H9 (cell line): Measurements from ENCODE around the gene ZHX3. TPM values are rescaled to one million over a fixed set of nuclear protein-coding genes. Genes with fewer than 3 reads are reported as not detected.

ENCODE experiments used
- DNase-seq: peaks from one replicate; pipeline ENCODE4 v3.0.0-alpha.2; 2017
- H2AFZ ChIP-seq: one replicate; pipeline ENCODE4 v1.6.1; 2013; ENCODE audit warnings: mild to moderate bottlenecking, low read length, control low read depth, moderate library complexity
- H2AK5ac ChIP-seq: 2 replicates; pipeline ENCODE4 v1.6.1; 2013; ENCODE audit warnings: low read length, control low read depth, mixed read lengths; ENCODE audit not compliant: insufficient read length
- H2BK120ac ChIP-seq: one replicate; pipeline ENCODE4 v1.6.1; 2013; ENCODE audit warnings: low read depth, mild to moderate bottlenecking, low read length, control low read depth, inconsistent platforms; ENCODE audit not compliant: poor library complexity, severe bottlenecking
- H2BK12ac ChIP-seq: 2 replicates; pipeline ENCODE4 v1.6.1; 2013; ENCODE audit warnings: low read length, control low read depth, mixed read lengths, low read depth; ENCODE audit not compliant: insufficient read length
- H2BK15ac ChIP-seq: 2 replicates; pipeline ENCODE4 v1.6.1; 2013; ENCODE audit warnings: low read depth, low read length, control low read depth
- H2BK20ac ChIP-seq: one replicate; pipeline ENCODE4 v1.6.1; 2013; ENCODE audit warnings: low read depth, mild to moderate bottlenecking, low read length, control low read depth, inconsistent platforms; ENCODE audit not compliant: poor library complexity, severe bottlenecking
- H2BK5ac ChIP-seq: 2 replicates; pipeline ENCODE4 v1.6.1; 2013; ENCODE audit warnings: low read length, control low read depth, mixed read lengths; ENCODE audit not compliant: insufficient read length
- H3K14ac ChIP-seq: 2 replicates; pipeline ENCODE4 v1.6.1; 2013; ENCODE audit warnings: low read length, control low read depth; ENCODE audit not compliant: insufficient read depth
- H3K18ac ChIP-seq: 2 replicates; pipeline ENCODE4 v1.6.1; 2013; ENCODE audit warnings: low read depth, mild to moderate bottlenecking, mixed read lengths, low read length, control low read depth; ENCODE audit not compliant: insufficient read length
- H3K23ac ChIP-seq: 2 replicates; pipeline ENCODE4 v1.6.1; 2013; ENCODE audit warnings: low read length, control low read depth, mixed read lengths, low read depth; ENCODE audit not compliant: insufficient read length
- H3K23me2 ChIP-seq: 2 replicates; pipeline ENCODE4 v1.6.1; 2013; ENCODE audit warnings: low read depth, mild to moderate bottlenecking, mixed read lengths, low read length, control low read depth; ENCODE audit not compliant: insufficient read length, poor library complexity, severe bottlenecking
- H3K27ac ChIP-seq: 2 replicates; pipeline ENCODE4 v1.5.1; 2013; ENCODE audit warnings: low read length, control low read depth, mixed read lengths, low read depth; ENCODE audit not compliant: insufficient read length
- H3K27me3 ChIP-seq: 2 replicates; pipeline ENCODE4 v1.6.1; 2013; ENCODE audit warnings: low read length, control low read depth, inconsistent platforms; ENCODE audit not compliant: insufficient read depth
- H3K4ac ChIP-seq: 2 replicates; pipeline ENCODE4 v1.6.1; 2013; ENCODE audit warnings: low read depth, mild to moderate bottlenecking, control low read depth, inconsistent platforms, low read length, moderate library complexity
- H3K4me1 ChIP-seq: 2 replicates; pipeline ENCODE4 v1.6.1; 2013; ENCODE audit warnings: low read length, control low read depth, inconsistent platforms; ENCODE audit not compliant: insufficient read depth
- H3K4me2 ChIP-seq: 2 replicates; pipeline ENCODE4 v1.6.1; 2013; ENCODE audit warnings: low read length, control low read depth, mixed read lengths; ENCODE audit not compliant: insufficient read length, insufficient read depth
- H3K56ac ChIP-seq: 2 replicates; pipeline ENCODE4 v1.6.1; 2013; ENCODE audit warnings: low read depth, mild to moderate bottlenecking, mixed read lengths, low read length, control low read depth; ENCODE audit not compliant: insufficient read length
- H3K79me1 ChIP-seq: 2 replicates; pipeline ENCODE4 v1.6.1; 2013; ENCODE audit warnings: low read depth, mild to moderate bottlenecking, moderate library complexity, low read length, control low read depth, inconsistent platforms; ENCODE audit not compliant: insufficient read depth, poor library complexity, severe bottlenecking
- H3K79me2 ChIP-seq: 2 replicates; pipeline ENCODE4 v1.6.1; 2013; ENCODE audit warnings: low read length, control low read depth, inconsistent platforms; ENCODE audit not compliant: insufficient read depth
- H3K9ac ChIP-seq: 2 replicates; pipeline ENCODE4 v1.6.1; 2013; ENCODE audit warnings: low read length, control low read depth, mixed read lengths; ENCODE audit not compliant: insufficient read length; ENCODE audit errors: extremely low read depth
- H3K9me3 ChIP-seq: one replicate; pipeline ENCODE4 v1.6.1; 2013; ENCODE audit warnings: low read depth, low read length, inconsistent platforms; ENCODE audit not compliant: control insufficient read depth
- H3T11ph ChIP-seq: one replicate; pipeline ENCODE4 v1.6.1; 2013; ENCODE audit warnings: mild to moderate bottlenecking, low read length, control low read depth, inconsistent platforms
- H4K20me1 ChIP-seq: one replicate; pipeline ENCODE4 v1.6.1; 2013; ENCODE audit not compliant: control insufficient read depth, insufficient read length, insufficient read depth
- H4K5ac ChIP-seq: 2 replicates; pipeline ENCODE4 v1.6.1; 2013; ENCODE audit warnings: low read depth, mild to moderate bottlenecking, mixed read lengths, low read length, control low read depth; ENCODE audit not compliant: insufficient read length
- H4K8ac ChIP-seq: replicated peaks from 2 replicates; pipeline ENCODE4 v1.6.1; 2013; ENCODE audit warnings: low read length, control low read depth, mixed read lengths, low read depth; ENCODE audit not compliant: insufficient read length
- H4K91ac ChIP-seq: 2 replicates; pipeline ENCODE4 v1.6.1; 2013; ENCODE audit warnings: low read depth, mild to moderate bottlenecking, moderate library complexity, mixed read lengths, low read length, control low read depth; ENCODE audit not compliant: insufficient read length
- H3K27ac Mint-ChIP-seq, 3 experiments: 2 replicates in 2 of 3; 3 replicates in 1 of 3; pipeline ENCODE4 v1.8.0; 2020 to 2021; ENCODE audit warnings: mixed read lengths in 3 of 3, mild to moderate bottlenecking in 1 of 3, moderate library complexity in 1 of 3
- H3K27me3 Mint-ChIP-seq: 2 replicates; pipeline ENCODE4 v1.8.0; 2021; ENCODE audit warnings: low read depth, mild to moderate bottlenecking, moderate library complexity, mixed read lengths
- H3K36me3 Mint-ChIP-seq, 3 experiments: 2 replicates in 2 of 3; 3 replicates in 1 of 3; pipeline ENCODE4 v1.8.0; 2020 to 2021; ENCODE audit warnings: low read depth in 3 of 3, mixed read lengths in 3 of 3; ENCODE audit not compliant: insufficient read depth in 1 of 3
- H3K4me1 Mint-ChIP-seq, 2 experiments: 2 replicates each; pipeline ENCODE4 v1.8.0; 2020; ENCODE audit warnings: mixed read lengths in 2 of 2
- H3K4me3 Mint-ChIP-seq, 2 experiments: 2 replicates in 1 of 2; 3 replicates in 1 of 2; pipeline ENCODE4 v1.8.0; 2020 to 2021; ENCODE audit warnings: mild to moderate bottlenecking in 2 of 2, mixed read lengths in 2 of 2, moderate library complexity in 1 of 2
- H3K9me3 Mint-ChIP-seq, 2 experiments: 2 replicates in 1 of 2; 3 replicates in 1 of 2; pipeline ENCODE4 v1.8.0; 2020; ENCODE audit warnings: mild to moderate bottlenecking in 2 of 2, mixed read lengths in 2 of 2, moderate library complexity in 1 of 2
- CTCF ChIP-seq: fragments of 200-600 bp; sonication (generic); conservative IDR thresholded peaks from 3 replicates; pipeline ENCODE4 v1.8.0; 2021; ENCODE audit warnings: antibody characterized with exemption, mild to moderate bottlenecking
- WGBS: extraction: QIAGEN DNeasy Blood & Tissue Kit; methylation state at CpG from one replicate; pipeline ENCODE4 v1.1.7; 2013; ENCODE audit warnings: missing lambda C conversion rate, low lambda C conversion rate, mixed read lengths; ENCODE audit not compliant: insufficient read length; ENCODE audit errors: extremely low coverage; 5-methylcytosine and 5-hydroxymethylcytosine counted together
- total RNA-seq: library from RNA; stranded (reverse); gene quantifications from 2 replicates; pipeline ENCODE4 v1.2.1, GENCODE V29; 2021

The ZHX3 gene
- total RNA-seq, 1 experiment from 2014 or later, result 4.4 TPM

- Histone ChIP-seq H2BK120ac (no peak overlapping the region), H2AFZ (no peak overlapping the region), H3K14ac (no peak overlapping the region), H3K27ac (no peak overlapping the region), H2BK12ac (no peak overlapping the region), H2BK5ac (no peak overlapping the region), H3T11ph (no peak overlapping the region), H3K27me3 (no peaks in the 10 kb centered on the region), H4K5ac (no peak overlapping the region), H2BK15ac (no peak overlapping the region), H3K56ac (no peak overlapping the region), H3K4me1 (peaks cover 5% of the 10 kb centered on the region; the same call in 1 of the 2 replicates), H3K9ac (no peak overlapping the region), H3K9me3 (no peaks in the 10 kb centered on the region), H2AK5ac (no peak overlapping the region), H3K79me2 (no peaks in the 10 kb centered on the region), H3K23me2 (no peaks in the 10 kb centered on the region), H3K23ac (no peak overlapping the region), H3K79me1 (no peaks in the 10 kb centered on the region), H3K4me2 (no peak overlapping the region), H3K18ac (no peak overlapping the region), H4K91ac (no peak overlapping the region), H2BK20ac (no peak overlapping the region), H4K8ac (no peak overlapping the region), H4K20me1 (no peaks in the 10 kb centered on the region), H3K4ac (no peak overlapping the region)
- Mint-ChIP-seq H3K27me3 (no peaks in the 10 kb centered on the region; the same call in 1 of the 2 replicates), H3K4me3 (no peak overlapping the region), H3K4me1 (peaks cover 18 to 25% of the 10 kb centered on the region in 2 experiments), H3K27ac (no peak overlapping the region; a peak in 1 of 7 replicates), H3K36me3 (no peaks in the 10 kb centered on the region), H3K9me3 (no peaks in the 10 kb centered on the region)
- no peak for DNase-seq
- no CpG with 5 or more reads among the region's 4 CpGs for WGBS
- TF ChIP-seq CTCF, result no peak
These were observed 16.6 kb downstream of the ZHX3 start for GRCh38 chr20:41300886-41301285.
